ENCODE data around the gene CCNI2.

DNA sequence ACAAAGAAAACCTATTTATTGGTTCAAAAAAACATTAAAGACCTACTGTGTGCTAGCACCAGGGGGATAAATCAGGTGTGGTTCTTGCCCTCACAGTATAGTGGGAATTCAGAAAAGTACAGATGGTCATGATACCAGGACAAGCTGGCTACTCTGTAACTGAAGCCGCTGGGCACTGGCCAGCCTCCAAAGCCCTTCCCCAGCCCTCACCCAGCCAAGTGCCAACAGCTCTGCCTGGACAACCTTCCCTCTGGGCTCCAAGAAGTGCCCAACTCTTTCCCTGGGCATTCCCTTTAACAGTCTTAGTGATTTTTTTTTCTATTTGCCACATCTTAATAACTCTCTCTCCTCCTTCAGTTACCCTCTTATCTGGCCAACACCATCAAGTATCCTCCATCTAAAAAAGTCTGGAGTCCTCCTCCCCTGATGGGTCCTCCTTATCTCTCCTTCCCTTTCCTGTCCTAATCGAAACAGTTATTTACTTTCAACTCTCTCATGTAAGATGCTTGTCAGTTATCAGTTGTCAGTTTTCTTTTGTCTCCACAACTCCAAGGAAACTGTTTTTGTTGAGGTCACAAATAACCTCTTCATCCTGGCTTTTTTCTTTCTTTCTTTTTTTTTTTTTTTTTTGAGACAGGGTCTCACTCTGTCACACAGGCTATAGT, 43.1 kb downstream of the CCNI2 start:
- no peak for TF ChIP-seq CTCF (IDR thresholded peaks at IDR 0.05)
- no peak for TF ChIP-seq POLR2AphosphoS5 (IDR thresholded peaks at IDR 0.05)

Data from stomach (tissue), 4 donors.